ENCODE data around the gene GEMIN7. TPM values are rescaled to one million over a fixed set of nuclear protein-coding genes. Genes with fewer than 3 reads are reported as not detected.

GEMIN7 gene
- total RNA-seq, 6 experiments from 2014 or later = 10.9 to 27.5 (median 14.0) TPM

DNA sequence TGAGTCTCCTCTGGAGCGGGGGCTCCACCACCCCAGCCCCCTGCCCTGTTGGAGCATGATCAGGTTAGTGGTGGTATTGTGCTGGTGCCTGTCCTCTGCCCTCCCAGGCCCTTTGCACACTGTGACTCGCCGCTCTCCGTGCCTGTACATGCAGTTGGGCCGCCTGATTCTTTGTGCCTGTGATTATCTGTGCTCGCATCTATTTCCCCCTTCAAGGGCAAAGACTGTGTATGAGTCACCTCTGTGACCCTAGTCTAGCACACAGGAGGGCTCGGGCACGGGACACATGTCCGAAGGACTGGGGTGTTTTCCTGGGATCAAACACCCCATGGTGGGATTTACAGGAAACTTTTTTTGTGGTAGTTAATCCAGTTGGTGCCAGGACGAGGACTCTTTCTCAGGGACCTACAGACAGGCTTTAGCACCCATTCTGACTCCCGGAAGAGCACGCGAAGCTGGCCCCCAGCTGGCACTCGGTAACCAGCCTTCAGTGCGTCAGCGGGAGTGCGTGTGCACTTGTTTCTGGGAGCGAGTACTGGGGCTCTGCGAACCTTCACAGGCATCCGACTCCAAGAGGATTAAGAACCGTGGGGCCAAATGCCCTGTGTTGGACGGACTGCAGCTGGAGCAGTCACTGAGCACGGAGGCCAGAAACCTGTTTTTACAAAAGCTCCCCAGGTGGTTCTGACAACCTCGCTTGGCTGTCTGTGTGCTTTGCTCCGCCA lies 20.6 kb downstream of the GEMIN7 start:
- ATAC-seq = no peak
- peaks cover 0 to 12% (median 0%) of the 10 kb centered on the region in 4 donors for H3K4me1 ChIP-seq
- TF ChIP-seq, protein P1, sequence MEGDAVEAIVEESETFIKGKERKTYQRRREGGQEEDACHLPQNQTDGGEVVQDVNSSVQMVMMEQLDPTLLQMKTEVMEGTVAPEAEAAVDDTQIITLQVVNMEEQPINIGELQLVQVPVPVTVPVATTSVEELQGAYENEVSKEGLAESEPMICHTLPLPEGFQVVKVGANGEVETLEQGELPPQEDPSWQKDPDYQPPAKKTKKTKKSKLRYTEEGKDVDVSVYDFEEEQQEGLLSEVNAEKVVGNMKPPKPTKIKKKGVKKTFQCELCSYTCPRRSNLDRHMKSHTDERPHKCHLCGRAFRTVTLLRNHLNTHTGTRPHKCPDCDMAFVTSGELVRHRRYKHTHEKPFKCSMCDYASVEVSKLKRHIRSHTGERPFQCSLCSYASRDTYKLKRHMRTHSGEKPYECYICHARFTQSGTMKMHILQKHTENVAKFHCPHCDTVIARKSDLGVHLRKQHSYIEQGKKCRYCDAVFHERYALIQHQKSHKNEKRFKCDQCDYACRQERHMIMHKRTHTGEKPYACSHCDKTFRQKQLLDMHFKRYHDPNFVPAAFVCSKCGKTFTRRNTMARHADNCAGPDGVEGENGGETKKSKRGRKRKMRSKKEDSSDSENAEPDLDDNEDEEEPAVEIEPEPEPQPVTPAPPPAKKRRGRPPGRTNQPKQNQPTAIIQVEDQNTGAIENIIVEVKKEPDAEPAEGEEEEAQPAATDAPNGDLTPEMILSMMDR (IDR thresholded peaks at IDR 0.05) = no peak
- no peak for TF ChIP-seq POLR2A (IDR thresholded peaks at IDR 0.05)
- no peak for DNase-seq
- H3K27ac ChIP-seq = no peak overlapping the region
- no peaks in the 10 kb centered on the region for H3K27me3 ChIP-seq
- intact Hi-C loops (cut with DNase I) = no loop called here
- no peaks in the 10 kb centered on the region for H3K36me3 ChIP-seq
- H3K4me3 ChIP-seq = no peak overlapping the region
- no peaks in the 10 kb centered on the region for H3K9me3 ChIP-seq
- 83% methylated on average over 3 of the region's 25 CpGs for WGBS (ENCODE audit: insufficient coverage, low coverage, low lambda C conversion rate, missing lambda C conversion rate)

DNA sequence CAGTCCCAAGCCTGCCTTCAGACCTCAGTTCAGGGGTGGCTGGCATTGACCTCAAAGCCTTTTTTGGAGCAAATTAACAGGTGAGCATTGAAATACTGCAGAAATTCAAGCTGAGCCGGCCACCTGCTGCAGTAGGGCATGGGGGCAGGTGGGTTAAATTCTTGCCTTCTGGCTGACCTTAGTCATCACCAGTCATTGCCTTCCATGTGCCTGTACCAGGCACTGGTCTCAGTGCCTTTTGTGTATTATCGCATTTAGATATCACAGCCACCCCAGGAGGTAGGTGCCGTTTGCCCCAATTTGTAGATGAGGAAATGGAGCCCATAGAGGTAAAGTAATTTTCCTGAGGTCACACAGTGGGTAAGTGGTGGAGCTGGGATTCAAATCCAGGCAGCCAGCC lies 21.1 kb downstream of the GEMIN7 start:
- no peaks in the 10 kb centered on the region for H3K36me3 ChIP-seq
- H3K9me3 ChIP-seq = no peaks in the 10 kb centered on the region
- no peak overlapping the region for H3K4me3 ChIP-seq
- no CpG with 5 or more reads among the region's 3 CpGs for WGBS (ENCODE audit: insufficient coverage, low coverage, low lambda C conversion rate, missing lambda C conversion rate)
- no peak for TF ChIP-seq POLR2A (IDR thresholded peaks at IDR 0.05)
- TF ChIP-seq, protein P1 (IDR thresholded peaks at IDR 0.05) = no peak
- H3K27me3 ChIP-seq = no peaks in the 10 kb centered on the region
- H3K4me1 ChIP-seq = peaks cover 0 to 9% (median 0%) of the 10 kb centered on the region in 4 donors
- H3K27ac ChIP-seq = no peak overlapping the region
- DNase-seq (no peak), ATAC-seq (no peak)
- intact Hi-C loops (cut with DNase I) = no loop called here

DNA sequence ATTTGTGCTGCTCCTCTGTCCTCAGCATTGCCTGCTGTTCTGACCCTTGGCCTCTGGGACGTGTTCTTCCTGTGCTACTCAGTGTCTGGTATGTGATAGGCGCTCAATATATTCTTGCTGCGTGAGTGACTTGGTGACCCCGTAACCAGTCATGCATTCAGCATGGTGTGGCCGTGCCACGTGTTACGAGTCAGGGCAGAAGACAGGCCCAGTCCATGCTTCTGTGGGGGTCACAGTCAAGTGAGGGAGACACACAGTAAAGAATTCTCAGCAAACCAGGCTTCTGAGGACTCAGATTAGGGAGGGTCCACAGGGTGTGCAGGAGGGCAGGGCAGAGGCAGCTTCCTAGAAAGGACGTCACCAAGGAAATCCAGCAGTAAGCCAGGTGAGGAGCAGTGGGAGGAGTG lies 21.8 kb downstream of the GEMIN7 start:
- Histone ChIP-seq H3K27me3 (no peaks in the 10 kb centered on the region), H3K36me3 (no peaks in the 10 kb centered on the region), H3K9me3 (no peaks in the 10 kb centered on the region), H3K27ac (no peak overlapping the region), H3K4me3 (no peak overlapping the region), H3K4me1 (peaks cover 0 to 4% (median 0%) of the 10 kb centered on the region in 4 donors)
- TF ChIP-seq POLR2A (IDR thresholded peaks at IDR 0.05) = no peak
- TF ChIP-seq, protein P1 (IDR thresholded peaks at IDR 0.05) = no peak
- WGBS (ENCODE audit: insufficient coverage, low coverage, low lambda C conversion rate, missing lambda C conversion rate) = 66% methylated on average over 4 of the region's 8 CpGs
- DNase-seq = no peak
- intact Hi-C loops (cut with DNase I) = no loop called here
- peak in 3 of 4 donors; percentile 27 to 56 (median 28) for ATAC-seq

GRCh38 chr19:45101806-45102205 lies 22.7 kb downstream of the GEMIN7 start:
- Histone ChIP-seq H3K4me1 (peaks cover 0 to 4% (median 0%) of the 10 kb centered on the region in 4 donors), H3K36me3 (no peaks in the 10 kb centered on the region), H3K27ac (no peak overlapping the region), H3K4me3 (no peak overlapping the region), H3K9me3 (no peaks in the 10 kb centered on the region), H3K27me3 (no peaks in the 10 kb centered on the region)
- DNase-seq (no peak), ATAC-seq (no peak)
- intact Hi-C loops (cut with DNase I) = no loop called here
- no peak for TF ChIP-seq POLR2A (IDR thresholded peaks at IDR 0.05)
- TF ChIP-seq, protein P1 (IDR thresholded peaks at IDR 0.05) = no peak
- WGBS (ENCODE audit: insufficient coverage, low coverage, low lambda C conversion rate, missing lambda C conversion rate) = 56% methylated on average over 8 of the region's 8 CpGs
